ENCODE measurements around the gene PML. TPM values are rescaled to one million over a fixed set of nuclear protein-coding genes. Genes with fewer than 3 reads are reported as not detected.

PML gene
- total and polyA plus RNA-seq, 9 of the 15 experiments (the other 6 are each of a cell fraction or from before 2014, with no cell fraction given) = 5.0 to 50.7 (median 10.1) TPM

- intact Hi-C loops (cut with micrococcal nuclease) = no loop called here
- no peak for ATAC-seq
- BruUV-seq (replicated peaks) = no TSS peak
Measured at GRCh38 chr15:73969151-73969759, 25.3 kb upstream of the PML start.

More at GRCh38 chr15:73969151-73969759, 25.3 kb upstream of the PML start:
- H3K9me1 ChIP-seq (ENCODE audit: control insufficient read depth, insufficient read depth, low read length) = no peaks in the 10 kb centered on the region
- no peak for TF ChIP-seq HMG20A (CRISPR knock-in tag; conservative IDR thresholded peaks at IDR 0.05)
- no peak for TF ChIP-seq E2F3 (CRISPR knock-in tag; IDR thresholded peaks at IDR 0.05)
- no peak for TF ChIP-seq ZNF347 (CRISPR knock-in tag; IDR thresholded peaks at IDR 0.05; ENCODE audit: low read depth)
- TF ChIP-seq FOXA3 (CRISPR knock-in tag; conservative IDR thresholded peaks at IDR 0.05 in 1 of 2, IDR thresholded peaks at IDR 0.05 in 1 of 2) = no peak
- TF ChIP-seq ZNF449 (CRISPR knock-in tag; IDR thresholded peaks at IDR 0.05) = no peak
- no peak for TF ChIP-seq RCOR1 (IDR thresholded peaks at IDR 0.05; ENCODE audit: borderline replicate concordance in 1 of 2, low read depth in 2 of 2, low read length in 2 of 2)
- no peak for TF ChIP-seq RHOXF2B (CRISPR knock-in tag; conservative IDR thresholded peaks at IDR 0.05)
- TF ChIP-seq ZFP1 (CRISPR knock-in tag; IDR thresholded peaks at IDR 0.05) = no peak
- no peak for TF ChIP-seq MNT (conservative IDR thresholded peaks at IDR 0.05)
- TF ChIP-seq ZNF444 (CRISPR knock-in tag; IDR thresholded peaks at IDR 0.05) = no peak
- no peak for TF ChIP-seq NCOA6 (IDR thresholded peaks at IDR 0.05)
- no peak for TF ChIP-seq SIX5 (IDR thresholded peaks at IDR 0.05; ENCODE audit: borderline replicate concordance in 1 of 2, insufficient read depth in 1 of 2, low read depth in 1 of 2, low read length in 2 of 2)
- no peak for TF ChIP-seq TAF1 (IDR thresholded peaks at IDR 0.05; ENCODE audit: control insufficient read depth, extremely low read depth, insufficient read depth, low read length, severe bottlenecking)
- H3K4me1 ChIP-seq (replicated peaks in 1 of 2; ENCODE audit: control insufficient read depth in 2 of 2, insufficient read depth in 2 of 2, low read length in 2 of 2) = peaks cover 0 to 17% of the 10 kb centered on the region in 2 experiments; a peak in 2 of 5 replicates
- no peaks in the 10 kb centered on the region for H3K9me3 ChIP-seq (replicated peaks; ENCODE audit: control insufficient read depth, insufficient read depth, low read depth, low read length)
- H3K9ac ChIP-seq (ENCODE audit: insufficient read depth in 1 of 2, low read depth in 2 of 2, low read length in 2 of 2) = no peak overlapping the region
- H3K4me3 ChIP-seq = no peak overlapping the region
- FAIRE-seq (no peak), DNase-seq (ENCODE audit: extremely low read depth in 1 of 4, low spot score in 3 of 4) (no peak)
- ChIA-PET POLR2A (interaction anchor here (1.0 kb wide), 1 partner anchor 9 kb away, joined by 4 read pairs; no protein-coding TSS in a partner anchor), CTCF (ENCODE audit: low intra/inter-chr PET ratio) (interaction anchor here (0.6 to 1.0 kb wide), 2 partner anchors 352 to 354 kb away, joined by 3 read pairs; no protein-coding TSS in a partner anchor)
- WGBS (ENCODE audit: insufficient coverage, low coverage, missing lambda C conversion rate) = 4% methylated on average over 6 of the region's 6 CpGs
- H2AFZ ChIP-seq (ENCODE audit: low read depth, low read length) = no peak overlapping the region
- H3K79me2 ChIP-seq (ENCODE audit: control insufficient read depth, insufficient read depth, low read length) = no peaks in the 10 kb centered on the region
- no peak overlapping the region for H3K4me2 ChIP-seq (ENCODE audit: insufficient read depth, low read length)
- H3K27me3 ChIP-seq (ENCODE audit: control insufficient read depth in 2 of 2, insufficient read depth in 2 of 2, low read length in 2 of 2) = peaks cover 0 to 15% of the 10 kb centered on the region in 2 experiments; a peak in 2 of 5 replicates
- in situ Hi-C loops (cut with MboI) = loop anchor here (25.0 kb wide), 1 partner anchor 1318 kb away; the partner anchor contains the start of gene GOLGA6D
- H3K36me3 ChIP-seq (ENCODE audit: control insufficient read depth, insufficient read depth, low read length) = no peaks in the 10 kb centered on the region
- no peak overlapping the region for H3K27ac ChIP-seq (ENCODE audit: extremely low read depth, low read depth, low read length)
- no peaks in the 10 kb centered on the region; the same call in 1 of the 2 replicates for H4K20me1 ChIP-seq (replicated peaks; ENCODE audit: control insufficient read depth, insufficient read depth, low read length)

Measured in K562 (cell line).